GM13976 (cell line): ENCODE measurements around the gene CCDC136.

ENCODE experiments used
- DNase-seq: peaks from one replicate; pipeline ENCODE4 v3.0.0; 2012; ENCODE audit warnings: low spot score
- CTCF ChIP-seq: IDR thresholded peaks from 2 replicates; pipeline ENCODE4 v1.5.1; 2012; ENCODE audit warnings: borderline replicate concordance, mild to moderate bottlenecking; ENCODE audit not compliant: insufficient read depth; ENCODE audit errors: extremely low read depth, missing control alignments, control extremely low read depth
- in situ Hi-C: fragments of 300-500 bp; cut with MboI; formaldehyde crosslinking; loops from one replicate; pipeline ENCODE4 v1.12.0; 2022; ENCODE audit warnings: low sequenced_read_pairs, mixed read lengths, inconsistent platforms; ENCODE audit not compliant: unreplicated experiment

The CCDC136 gene

GRCh38 chr7:128821724-128822123 is 30.0 kb downstream of the CCDC136 start:
- in situ Hi-C loops, result no loop called here

GRCh38 chr7:128826512-128826911 is 34.7 kb downstream of the CCDC136 start:
- no peak for TF ChIP-seq CTCF
- DNase-seq, result no peak
- in situ Hi-C loops, result no loop called here

More at GRCh38 chr7:128821724-128822123, 30.0 kb downstream of the CCDC136 start:
- TF ChIP-seq CTCF, result no peak
- no peak for DNase-seq

- no peak for DNase-seq
- in situ Hi-C loops, result no loop called here
- TF ChIP-seq CTCF, result no peak
Observed at GRCh38 chr7:128826916-128827247, 35.1 kb downstream of the CCDC136 start.

- DNase-seq, result no peak
- TF ChIP-seq CTCF, result no peak
- in situ Hi-C loops, result no loop called here
Observed at GRCh38 chr7:128827248-128827958, 35.6 kb downstream of the CCDC136 start.

- peak; percentile 25 for DNase-seq
- no peak for TF ChIP-seq CTCF
- in situ Hi-C loops, result no loop called here
Observed at GRCh38 chr7:128827971-128828711, 36.4 kb downstream of the CCDC136 start.

- no peak for TF ChIP-seq CTCF
- peak; percentile 34 for DNase-seq
- in situ Hi-C loops, result no loop called here
Observed at GRCh38 chr7:128829391-128830166, 37.8 kb downstream of the CCDC136 start.
